Activated CD8-positive, alpha-beta memory T cell treated with anti-CD3 and anti-CD28 coated beads for 1 hour (primary cell): ENCODE data around the gene FABP6.
"Not testable (repeated sequence)": the region's sequence is repeated elsewhere in the genome, so short reads cannot be mapped to it uniquely, and the experiment has no call there.

Experiments
- DNase-seq, 2 donors: peaks; one replicate each; pipeline ENCODE4 v3.0.0-alpha.2; 2020; ENCODE audit warnings: low read depth in 1 of 2; ENCODE audit errors: extremely low read depth in 1 of 2

FABP6 gene

DNA sequence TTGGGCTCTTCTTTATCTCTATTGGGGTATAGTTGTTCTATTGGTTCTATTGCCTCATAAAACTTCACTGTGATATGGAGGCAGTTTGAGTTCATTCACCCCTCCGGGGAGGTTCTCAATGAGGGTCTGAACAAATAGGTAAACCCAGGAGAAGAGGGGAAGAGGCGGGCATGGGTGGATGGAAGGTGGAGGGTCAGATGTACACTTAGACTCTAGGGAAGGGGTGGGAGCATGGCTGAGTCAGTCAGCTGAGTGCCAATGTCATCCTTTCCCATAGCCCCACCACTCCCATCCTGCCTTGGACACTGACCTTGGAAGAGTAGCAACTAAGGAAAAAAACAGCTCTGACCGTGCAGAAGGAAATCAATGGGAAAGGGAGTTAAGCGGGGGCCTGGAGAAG lies 9.9 kb upstream of the FABP6 start:
- no peak for DNase-seq

DNA sequence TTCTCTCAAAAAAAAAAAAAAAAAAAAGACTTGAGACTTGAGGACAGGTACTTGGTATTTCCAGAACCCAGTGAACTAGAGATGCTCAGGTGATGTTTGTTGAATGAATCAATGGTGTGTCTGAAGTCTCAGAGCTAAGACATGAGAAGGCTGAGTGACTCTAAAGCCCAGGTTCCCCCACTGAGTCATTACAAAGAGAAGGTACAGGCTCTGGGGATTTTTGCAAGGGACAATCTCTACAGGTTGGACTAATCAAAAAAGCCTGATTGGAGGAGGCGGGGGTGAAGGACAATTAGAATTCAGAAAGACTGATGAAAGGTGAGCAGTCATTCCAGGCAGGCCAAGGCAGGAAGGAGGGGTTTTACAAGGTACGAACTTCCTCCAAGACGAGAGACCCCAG lies 8.2 kb upstream of the FABP6 start:
- DNase-seq: no peak

DNA sequence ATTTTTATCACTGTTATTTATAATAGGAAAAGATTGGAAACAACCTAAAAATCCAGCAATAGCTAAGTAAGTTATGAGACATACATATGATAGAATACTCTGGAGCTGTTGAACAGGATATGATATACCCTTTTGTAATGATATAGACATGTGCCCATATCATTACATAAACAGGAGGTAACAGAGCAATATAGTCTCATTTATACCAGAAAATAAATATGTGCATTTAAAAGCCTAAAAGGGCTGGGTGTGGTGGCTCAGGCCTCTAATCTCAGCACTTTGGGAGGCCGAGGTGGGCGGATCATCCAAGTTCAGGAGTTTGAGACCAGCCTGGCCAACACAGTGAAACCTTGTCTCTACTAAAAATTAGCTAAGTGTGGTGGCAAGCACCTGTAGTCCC lies 2.3 kb upstream of the FABP6 start:
- no peak for DNase-seq

DNA sequence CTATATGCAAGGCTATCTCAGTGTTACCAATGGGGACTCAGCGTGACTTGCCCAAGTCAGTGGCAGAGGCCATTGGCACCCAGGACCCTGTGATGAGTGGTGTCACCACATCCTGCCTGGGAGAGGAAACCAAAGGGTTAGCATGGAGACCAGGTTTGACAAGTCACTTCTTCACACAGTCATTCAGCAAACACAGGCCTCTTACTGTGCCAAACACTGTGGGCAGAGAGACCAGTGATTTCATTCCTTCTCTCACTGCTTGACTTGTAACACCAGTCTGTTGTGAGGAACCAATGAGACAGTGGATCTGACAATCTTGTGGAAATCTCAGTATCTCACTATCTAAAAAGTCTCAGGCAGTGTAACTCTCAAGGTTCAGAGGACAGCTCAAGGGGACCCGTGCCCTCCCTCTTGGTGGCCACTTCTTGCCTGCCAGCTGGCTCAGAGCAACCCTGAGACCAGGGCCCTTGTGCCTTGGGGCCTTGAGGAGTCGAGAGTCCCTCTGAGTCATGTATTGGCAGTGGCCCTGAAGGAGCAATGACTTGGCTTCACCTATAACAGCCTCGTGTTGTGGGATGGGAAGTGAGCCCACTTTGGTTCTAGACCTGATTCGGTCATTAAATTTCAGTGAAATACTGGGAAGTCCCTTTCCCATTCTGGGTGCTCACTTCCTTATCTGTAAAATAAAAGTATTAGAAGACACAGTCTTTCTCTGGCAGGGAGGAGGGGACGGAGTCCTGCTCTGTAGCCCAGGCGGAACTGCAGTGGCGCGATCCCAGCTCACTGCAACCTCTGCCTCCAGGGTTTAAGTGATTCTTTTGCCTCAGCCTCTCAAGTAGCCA lies 1.6 kb downstream of the FABP6 start:
- DNase-seq: no peak

DNA sequence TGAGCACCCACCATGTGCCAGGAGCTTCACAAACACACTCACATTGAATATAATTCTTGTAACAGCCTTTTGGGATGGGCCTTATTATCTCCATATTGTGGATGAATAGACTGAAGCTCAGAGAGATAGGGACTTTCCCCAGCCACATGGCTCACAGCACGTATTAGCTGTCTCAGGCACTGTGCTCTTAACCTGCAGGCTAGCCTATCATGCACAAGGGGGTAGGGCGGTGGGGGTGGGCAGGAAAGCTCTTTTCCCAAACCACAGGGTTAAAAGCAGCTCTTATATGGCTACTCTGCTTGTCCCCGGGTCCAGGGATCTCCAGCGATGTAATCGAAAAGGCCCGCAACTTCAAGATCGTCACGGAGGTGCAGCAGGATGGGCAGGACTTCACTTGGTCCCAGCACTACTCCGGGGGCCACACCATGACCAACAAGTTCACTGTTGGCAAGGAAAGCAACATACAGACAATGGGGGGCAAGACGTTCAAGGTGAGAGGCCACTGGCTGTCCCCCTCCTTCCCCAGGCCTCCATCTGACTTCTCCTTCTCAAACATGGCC lies 2.6 kb downstream of the FABP6 start:
- no peak for DNase-seq

DNA sequence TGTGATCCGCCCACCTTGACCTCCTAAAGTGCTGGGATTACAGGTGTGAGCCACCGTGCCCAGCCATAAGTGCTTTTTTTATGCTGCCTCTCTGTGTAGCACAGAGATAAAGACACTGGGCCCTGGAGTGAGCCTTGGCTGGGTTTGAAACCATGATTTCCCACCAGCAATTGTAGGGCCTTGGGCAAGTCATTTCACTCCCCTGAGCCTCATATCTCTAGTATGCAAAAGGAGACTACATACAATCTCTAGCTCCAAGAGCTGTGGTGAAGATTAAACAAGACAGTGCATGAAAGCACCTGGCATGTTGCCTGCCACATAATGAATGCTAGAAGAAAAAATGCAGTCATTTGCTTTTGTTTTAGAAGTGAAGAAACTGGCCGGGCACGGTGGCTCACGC lies 3.9 kb downstream of the FABP6 start:
- DNase-seq: no peak

DNA sequence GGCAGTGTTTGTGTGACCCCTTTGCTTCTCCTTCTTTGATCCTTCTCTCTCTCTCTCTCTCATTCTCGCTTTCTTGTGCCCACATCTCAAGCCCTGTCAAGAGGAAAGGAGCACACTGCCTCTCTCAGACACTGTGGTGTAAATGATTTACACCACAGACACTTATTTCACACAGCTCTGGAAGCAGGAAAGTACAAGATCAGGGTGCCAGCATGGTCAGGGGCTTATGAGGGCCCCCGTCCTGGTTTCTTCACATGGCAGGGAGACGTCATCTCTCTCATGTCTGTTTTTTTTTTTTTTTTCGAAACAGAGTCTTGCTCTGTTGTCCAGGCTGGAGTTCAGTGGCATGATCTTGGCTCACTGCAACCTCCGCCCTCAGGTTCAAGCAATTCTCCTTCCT lies 6.4 kb downstream of the FABP6 start:
- DNase-seq: no peak

DNA sequence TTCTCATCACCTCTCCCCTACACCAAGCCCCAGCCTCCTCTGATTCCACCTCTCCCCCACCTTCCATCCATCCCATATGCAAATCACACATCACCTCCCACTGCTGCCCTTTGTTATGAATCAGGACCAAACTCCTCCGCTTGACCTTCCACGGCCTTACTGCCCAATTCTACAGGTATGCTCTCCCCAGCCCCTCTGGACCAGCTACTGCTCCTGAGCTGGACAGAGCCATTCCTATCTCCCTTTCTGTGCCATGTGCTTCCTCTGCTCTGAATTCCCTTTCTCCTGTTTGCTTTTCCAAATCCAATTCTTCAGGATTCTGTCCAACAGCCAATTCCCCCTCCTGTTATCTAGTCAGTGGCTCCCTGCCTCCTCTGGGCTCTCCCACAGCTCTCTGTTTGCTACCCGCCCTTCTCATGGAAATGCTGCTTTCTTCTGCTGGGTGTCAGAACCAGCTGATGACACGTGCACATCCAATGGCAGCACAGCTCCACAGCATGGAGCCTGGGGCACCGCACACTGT lies 8.3 kb downstream of the FABP6 start:
- DNase-seq: no peak

DNA sequence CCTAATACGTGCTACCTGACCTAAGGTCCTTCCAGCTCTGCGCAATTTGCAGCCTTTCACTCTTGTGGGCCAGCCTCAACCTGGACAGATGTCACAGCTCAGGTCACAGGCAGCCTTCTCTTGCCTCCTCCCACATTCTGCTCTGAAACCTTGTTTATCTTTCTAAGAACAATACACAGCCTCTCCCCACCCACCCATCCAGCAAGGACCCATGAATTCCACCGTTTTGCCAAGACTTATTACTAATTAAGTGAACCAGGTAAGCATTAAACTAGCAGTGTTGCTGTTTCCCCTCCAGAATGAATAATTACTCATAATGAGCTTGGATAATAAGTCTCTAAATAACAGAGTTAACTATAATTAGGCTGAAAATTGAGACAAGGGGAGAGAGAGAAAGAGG lies 11.0 kb downstream of the FABP6 start:
- DNase-seq: no peak

DNA sequence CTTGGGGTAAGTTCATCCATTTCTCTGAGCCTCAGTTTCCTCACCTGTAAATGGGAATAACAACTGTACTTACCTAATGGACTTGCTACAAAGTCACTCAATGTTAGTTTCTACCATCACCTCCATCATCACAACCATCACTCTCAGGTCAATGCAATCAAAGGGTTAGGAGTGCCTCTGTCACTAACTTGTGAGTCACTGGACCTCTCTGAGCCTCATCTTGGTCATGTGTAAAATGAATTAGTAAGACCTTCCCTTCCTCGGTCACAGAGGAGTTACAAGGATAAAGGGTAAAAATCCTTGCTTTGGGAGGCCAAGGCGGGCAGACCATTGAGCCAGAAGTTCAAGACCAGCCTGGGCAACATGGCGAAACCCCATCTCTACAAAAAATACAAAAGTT lies 12.8 kb downstream of the FABP6 start:
- no peak for DNase-seq

DNA sequence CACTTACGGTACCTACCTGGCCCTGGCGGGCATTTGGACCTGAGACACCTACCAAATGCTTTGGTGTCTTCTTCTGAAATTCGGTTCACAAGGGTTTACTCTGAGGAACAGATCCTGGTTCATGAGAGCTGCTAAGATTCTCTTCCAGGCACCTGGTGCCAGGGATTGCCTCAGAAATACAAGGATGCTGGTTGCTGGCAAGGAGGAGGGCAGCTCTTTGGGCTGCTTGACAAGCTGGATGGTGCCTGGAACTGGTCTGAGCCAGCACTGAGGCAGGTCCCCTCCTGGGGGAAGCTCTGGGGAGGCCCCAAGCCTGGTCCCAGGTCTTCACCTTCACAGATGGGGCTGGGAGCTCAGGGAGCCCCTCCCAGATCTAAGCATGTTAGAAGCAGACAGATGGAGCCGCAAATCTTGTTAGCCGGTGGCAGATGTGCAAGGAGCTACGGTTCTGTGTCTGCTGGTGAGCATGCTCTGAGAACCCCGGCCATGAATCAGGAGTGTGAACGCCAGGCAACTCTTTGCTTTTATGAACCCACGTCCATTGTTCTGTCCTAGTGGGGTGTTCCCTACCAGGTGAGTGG lies 16.3 kb downstream of the FABP6 start:
- DNase-seq: no peak

DNA sequence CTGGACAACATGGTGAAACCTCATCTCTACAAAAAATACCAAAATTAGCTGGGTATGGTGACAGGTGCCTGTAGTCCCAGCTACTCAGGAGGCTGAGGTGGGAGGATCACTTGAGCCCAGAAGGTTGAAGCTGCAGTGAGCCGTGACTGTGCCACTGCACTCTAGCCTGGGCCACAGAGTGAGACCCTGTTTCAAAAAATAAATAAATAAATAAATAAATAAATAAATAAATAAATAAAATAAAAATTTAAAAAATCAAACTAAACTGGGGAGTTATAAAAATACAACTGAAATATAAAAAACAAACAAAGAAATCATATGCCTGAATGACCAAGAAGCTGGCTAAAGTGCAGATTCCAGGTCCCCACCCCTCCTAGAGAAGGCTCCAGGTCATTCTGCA lies 20.3 kb downstream of the FABP6 start:
- not testable (repeated sequence) for DNase-seq

DNA sequence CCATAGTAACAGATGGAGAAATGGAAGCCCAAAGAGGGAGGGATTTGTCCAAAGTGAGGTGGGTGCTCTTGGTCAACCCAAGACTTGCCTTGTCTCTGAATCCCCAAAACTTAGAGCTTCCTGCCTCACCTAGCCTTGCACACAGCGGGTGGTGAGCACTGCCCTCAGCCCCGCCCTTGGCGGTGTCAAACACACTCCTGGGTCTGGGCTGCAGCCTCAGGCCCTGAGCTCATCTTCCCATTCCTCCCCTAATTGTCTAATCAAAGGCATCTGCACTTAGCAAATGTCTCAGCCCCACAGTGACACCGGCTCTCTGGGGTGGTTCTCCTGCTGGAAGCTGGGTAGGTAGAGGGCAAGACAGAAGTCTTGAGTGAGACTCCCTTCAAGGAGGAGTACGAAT lies 20.9 kb downstream of the FABP6 start:
- DNase-seq: no peak

DNA sequence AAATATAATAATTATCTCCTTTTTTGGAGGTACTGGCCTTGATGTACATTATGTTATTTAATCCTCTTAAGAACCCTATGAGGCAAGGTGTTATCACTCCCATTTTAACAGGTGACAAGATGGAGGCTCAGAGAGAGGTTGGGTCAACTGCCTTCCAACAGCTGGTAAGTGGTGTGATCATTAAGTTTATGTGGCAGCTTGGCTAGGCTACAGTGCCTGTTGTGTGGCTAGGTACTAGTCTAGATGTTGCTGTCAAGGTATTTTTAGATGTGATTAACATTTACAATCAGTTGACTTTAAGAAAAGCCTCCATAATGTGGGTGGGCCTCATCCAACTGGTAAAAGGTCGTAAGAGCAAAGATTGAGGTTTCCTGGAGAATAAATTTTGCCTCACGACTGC lies 21.5 kb downstream of the FABP6 start:
- DNase-seq: no peak

DNA sequence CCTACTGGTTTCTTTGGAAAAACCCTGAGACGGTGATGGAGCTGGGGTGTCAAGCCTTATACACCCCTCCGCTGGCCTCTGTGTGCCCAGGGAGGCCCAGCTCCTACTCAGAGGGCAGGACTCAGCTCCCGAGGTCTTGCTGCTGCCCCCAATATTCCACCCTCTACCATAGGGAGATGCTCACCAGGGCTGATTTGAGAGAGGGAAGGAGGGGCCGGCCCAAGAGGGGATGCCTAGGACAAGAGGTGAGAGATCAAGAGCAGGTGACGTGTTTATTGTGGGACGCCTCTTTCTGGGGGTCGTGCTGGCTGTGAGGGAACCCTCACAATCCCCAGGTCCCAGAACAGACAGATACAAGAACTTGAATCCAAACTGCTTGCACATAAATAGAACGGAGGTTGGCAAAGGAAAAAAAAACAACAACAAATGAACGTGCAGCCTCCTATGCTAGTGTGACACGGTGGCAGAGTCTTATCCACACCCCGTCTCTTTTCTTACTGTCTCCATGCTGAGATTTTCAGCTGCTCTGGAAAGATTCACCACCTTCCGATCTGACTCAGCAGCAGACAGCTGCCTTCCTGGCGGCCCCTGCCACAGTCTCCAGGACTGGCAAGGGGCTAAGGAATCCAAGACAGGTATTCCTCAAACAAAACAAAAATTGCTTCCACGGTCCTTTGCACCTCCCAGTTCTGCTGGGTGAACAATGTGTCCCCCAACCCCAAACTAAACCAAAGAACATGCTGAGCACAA lies 22.3 kb downstream of the FABP6 start:
- no peak for DNase-seq

DNA sequence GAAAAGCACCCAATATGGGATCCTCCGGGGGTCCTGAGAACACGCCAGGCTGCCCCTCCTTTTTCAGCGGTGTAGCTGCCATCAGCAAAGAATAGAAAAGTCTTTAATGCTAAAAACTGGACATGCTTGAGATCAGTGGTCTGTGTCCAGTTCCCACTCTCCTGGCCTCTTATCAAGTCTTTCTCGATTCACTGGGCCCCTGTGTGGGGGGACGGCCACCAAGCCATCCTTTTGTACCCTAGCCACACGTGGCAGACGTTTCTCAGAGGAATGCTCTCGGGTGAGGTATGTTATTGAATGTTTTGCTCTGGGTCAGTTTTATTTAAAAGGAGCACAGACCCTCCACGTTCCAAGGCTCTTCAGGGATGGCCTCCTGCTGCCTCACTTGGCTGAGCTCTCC lies 23.6 kb downstream of the FABP6 start:
- no peak for DNase-seq

DNA sequence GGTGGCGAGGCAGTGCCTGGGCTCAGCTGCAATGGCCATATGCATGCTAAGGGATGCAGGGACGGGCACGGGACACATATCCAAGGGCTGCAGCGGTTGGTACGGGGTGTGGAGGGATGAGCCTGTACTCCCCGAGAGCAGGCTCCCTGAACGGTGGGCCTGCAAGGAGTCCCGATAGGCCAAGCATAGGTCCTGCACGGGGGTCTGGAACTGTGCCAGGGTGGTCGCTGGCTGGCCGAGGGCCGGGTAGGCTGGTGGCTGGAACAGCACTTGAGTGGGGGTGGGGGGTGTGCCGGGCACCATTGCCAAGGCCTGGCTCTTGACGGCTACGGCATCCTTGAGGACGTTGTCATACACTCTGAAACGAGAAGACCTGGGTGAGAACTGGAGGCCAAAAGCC lies 24.1 kb downstream of the FABP6 start:
- DNase-seq: no peak

DNA sequence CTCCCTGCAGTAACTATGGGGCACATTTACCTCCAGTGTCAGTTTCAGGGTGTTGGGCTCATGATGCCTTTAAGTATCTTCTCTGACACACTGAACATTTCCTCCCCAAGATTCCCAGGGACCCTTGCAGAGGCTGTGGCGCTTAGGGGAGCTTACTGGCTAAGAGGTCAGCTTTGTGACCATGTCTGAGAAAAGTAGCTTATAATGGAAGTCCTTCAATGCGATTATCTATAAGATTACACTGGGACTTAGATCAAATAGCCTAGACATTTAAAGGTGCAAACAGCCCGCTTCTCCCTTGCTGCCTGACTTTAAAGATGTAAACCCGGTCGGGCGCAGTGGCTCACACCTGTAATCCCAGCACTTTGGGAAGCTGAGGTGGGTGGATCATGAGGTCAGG lies 25.4 kb downstream of the FABP6 start:
- DNase-seq: no peak

DNA sequence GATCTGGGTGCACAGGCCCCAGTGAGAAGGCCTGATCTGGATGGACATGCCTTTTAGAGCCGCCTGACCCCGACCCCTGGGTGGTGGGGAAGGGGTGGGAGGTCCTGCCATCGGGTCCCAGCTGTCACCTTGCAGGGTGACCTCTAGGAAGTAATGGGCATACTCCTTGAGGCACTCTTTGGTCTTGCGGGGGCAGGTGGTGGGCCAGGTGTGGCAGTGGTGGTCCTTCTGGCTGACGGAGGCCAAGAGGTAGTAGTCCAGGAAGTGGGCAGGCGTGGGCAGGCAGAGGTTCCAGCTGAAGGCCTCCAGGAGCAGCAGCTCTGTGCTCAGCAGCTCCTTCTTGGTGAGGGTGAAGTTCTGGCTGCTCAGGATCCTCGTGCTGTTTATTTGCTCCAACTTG lies 30.0 kb downstream of the FABP6 start:
- no peak for DNase-seq

DNA sequence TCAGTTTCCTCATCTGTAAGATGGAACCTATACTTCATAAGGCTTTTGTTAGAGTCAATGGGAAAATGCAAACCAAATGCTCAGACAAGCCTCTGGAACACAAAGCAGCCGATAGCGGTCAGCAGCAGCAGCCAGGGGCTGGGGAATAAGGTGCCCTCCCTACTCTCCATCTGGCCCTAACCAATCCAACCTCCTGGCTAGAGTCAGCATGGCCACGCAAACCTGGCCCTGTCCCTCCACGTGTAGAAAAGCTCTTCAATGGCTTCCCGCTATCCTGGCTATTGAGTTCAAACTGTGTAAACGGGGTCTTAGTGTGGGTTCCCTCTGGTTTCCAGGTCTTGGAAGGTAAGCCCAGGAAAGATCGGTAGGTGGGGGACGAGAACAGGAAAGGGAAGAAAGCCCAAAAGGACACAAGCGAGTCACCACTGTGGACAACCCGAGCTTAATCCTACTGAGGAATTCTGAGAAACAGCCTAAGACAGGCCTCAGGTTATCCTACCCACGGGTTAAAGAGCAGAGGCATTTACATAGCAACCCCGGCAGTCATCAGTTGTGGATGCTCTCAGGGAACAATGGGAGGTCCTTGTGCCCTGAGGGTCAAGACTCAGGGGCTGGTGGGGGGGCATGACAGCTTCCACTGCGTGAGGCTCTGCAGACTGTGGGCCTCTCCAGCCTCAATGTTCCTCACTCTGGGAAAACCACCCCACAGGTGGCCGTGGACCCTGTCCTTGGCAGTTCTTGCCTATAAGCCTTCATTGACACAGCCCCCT lies 30.9 kb downstream of the FABP6 start:
- no peak for DNase-seq
